ENCODE results near the gene ARSI. TPM values are rescaled to one million over a fixed set of nuclear protein-coding genes. Genes with fewer than 3 reads are reported as not detected.

Gene ARSI
- total RNA-seq, 2 experiments from 2014 or later: not detected

DNA sequence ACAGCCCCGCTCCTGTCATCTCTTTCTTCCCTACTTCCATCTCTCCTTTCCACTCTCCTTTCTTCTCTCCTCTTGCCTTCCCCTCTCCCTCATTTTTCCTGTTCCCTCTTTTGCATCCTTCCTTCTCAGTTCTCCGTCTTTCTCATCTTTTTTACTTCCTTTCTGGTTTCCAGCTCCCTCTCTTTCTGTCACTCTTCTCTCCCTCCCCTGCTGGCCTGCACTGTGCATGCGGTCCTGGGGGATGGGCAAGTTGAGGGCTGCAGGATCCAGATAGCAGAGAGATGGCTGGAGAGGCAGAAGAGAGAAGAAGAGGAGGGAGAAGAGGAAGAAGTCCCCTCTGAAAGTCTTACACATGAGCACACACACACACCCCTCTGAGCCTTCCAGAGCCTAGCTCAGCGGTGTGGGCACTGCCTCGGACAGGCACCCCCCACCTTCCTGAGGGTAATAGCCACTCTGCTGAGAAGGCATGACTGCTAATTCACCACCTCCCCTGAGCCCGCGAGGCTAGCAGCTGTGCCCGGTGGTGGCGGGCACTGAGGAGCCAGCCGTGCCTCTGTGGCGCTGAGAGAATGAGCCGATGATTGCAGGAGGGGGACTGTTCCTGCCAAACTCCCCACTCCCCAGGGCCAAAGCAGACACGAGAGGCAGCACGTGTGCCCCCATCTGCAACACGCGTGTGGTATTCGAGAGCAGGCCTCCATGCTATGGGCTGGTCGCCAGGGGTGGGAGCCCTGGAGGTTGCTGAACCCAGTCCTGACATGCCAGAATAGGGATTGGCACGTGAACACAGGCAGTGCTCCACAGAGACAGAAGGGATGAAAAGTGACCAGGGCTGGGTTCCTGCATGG, 9.4 kb downstream of the ARSI start:
- Histone ChIP-seq H3K4me3 (ENCODE audit: low read depth, low read length, poor library complexity, severe bottlenecking) (no peak overlapping the region), H3K9me2 (ENCODE audit: insufficient read depth, low read length) (no peaks in the 10 kb centered on the region), H4K20me1 (ENCODE audit: insufficient read depth, low read length) (no peaks in the 10 kb centered on the region), H3K4me2 (ENCODE audit: low read length) (no peak overlapping the region), H3K27ac (ENCODE audit: low read depth, low read length, poor library complexity, severe bottlenecking) (no peak overlapping the region), H3K79me2 (ENCODE audit: insufficient read depth, low read depth, low read length) (no peaks in the 10 kb centered on the region), H3K9me3 (ENCODE audit: low read length) (no peaks in the 10 kb centered on the region), H2AFZ (ENCODE audit: low read length) (no peak overlapping the region), H3K36me3 (ENCODE audit: insufficient read depth, low read length) (no peaks in the 10 kb centered on the region), H3K4me1 (ENCODE audit: insufficient read depth, low read length, poor library complexity, severe bottlenecking) (no peaks in the 10 kb centered on the region)
- BruUV-seq (replicated peaks): no TSS peak
- no peak for TF ChIP-seq EZH2phosphoT487 (IDR thresholded peaks at IDR 0.05; ENCODE audit: borderline replicate concordance, low read depth, low read length)
- TF ChIP-seq, protein P1, sequence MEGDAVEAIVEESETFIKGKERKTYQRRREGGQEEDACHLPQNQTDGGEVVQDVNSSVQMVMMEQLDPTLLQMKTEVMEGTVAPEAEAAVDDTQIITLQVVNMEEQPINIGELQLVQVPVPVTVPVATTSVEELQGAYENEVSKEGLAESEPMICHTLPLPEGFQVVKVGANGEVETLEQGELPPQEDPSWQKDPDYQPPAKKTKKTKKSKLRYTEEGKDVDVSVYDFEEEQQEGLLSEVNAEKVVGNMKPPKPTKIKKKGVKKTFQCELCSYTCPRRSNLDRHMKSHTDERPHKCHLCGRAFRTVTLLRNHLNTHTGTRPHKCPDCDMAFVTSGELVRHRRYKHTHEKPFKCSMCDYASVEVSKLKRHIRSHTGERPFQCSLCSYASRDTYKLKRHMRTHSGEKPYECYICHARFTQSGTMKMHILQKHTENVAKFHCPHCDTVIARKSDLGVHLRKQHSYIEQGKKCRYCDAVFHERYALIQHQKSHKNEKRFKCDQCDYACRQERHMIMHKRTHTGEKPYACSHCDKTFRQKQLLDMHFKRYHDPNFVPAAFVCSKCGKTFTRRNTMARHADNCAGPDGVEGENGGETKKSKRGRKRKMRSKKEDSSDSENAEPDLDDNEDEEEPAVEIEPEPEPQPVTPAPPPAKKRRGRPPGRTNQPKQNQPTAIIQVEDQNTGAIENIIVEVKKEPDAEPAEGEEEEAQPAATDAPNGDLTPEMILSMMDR (conservative IDR thresholded peaks at IDR 0.05; ENCODE audit: low read length): no peak
- CTCF ChIA-PET (ENCODE audit: unreplicated experiment): no interaction called here
- no peak for DNase-seq (ENCODE audit: low spot score)
- POLR2A ChIA-PET: no interaction called here
- intact Hi-C loops (cut with micrococcal nuclease; ENCODE audit: unreplicated experiment): no loop called here

DNA sequence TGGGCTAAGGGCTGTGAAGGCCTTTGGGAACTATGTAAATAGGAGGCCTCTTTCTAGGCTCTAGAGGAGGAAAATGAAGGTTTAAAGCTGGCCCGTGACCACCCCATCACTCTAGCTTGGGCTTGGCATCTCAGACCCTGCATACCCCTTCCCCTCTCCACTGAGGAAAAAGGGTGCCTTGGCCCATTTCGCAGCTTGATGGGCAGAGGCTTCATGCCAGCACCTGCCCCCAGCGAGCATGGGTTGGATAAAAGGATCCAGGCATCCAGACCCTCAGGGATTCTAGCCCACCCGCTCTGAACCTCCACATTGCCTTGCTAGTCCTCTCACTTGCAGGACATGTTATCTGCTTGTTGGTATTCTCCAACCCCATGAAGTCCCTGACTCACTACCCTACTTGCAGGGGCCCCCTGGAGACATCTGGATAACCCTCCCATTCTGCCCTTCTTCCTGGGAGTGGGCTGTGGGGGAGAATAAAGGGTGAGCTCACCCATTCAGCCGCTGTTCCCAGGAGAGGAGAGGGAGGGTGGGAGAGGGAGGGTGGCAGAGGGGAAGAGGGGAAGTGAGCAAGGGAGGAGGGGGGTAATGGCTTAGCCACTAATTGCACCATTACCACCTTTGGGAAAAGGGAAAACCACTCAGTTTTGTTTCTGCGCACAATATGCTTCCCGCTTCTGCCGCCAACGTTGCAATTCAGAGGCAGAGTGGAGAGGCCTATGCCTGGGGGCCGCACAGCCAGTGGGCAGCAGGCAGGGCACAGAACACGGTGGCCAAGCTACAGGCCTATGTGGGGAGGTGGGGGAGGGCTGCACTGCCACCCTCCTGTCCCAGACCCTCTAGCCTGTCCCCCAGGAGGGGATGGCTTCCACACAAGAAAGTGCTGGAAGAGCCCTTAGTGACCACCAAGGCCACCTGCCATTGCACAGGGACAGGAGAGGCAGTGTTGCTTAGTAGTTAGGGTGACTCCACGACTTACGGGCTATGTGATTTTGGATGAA, 11.0 kb downstream of the ARSI start:
- DNase-seq (ENCODE audit: low spot score): no peak
- intact Hi-C loops (cut with micrococcal nuclease; ENCODE audit: unreplicated experiment): no loop called here
- BruUV-seq (replicated peaks): no TSS peak
- TF ChIP-seq, protein P1 (conservative IDR thresholded peaks at IDR 0.05; ENCODE audit: low read length): no peak
- no peak for TF ChIP-seq EZH2phosphoT487 (IDR thresholded peaks at IDR 0.05; ENCODE audit: borderline replicate concordance, low read depth, low read length)
- no peaks in the 10 kb centered on the region for H3K36me3 ChIP-seq (ENCODE audit: insufficient read depth, low read length)
- H2AFZ ChIP-seq (ENCODE audit: low read length): no peak overlapping the region
- ChIA-PET POLR2A (interaction anchor here (0.6 kb wide), 1 partner anchor 188 kb away, joined by 7 read pairs; no protein-coding TSS in a partner anchor), CTCF (ENCODE audit: unreplicated experiment) (interaction anchor here (0.6 kb wide), 1 partner anchor 457 kb away, joined by 14 read pairs; no protein-coding TSS in a partner anchor)
- no peaks in the 10 kb centered on the region for H3K79me2 ChIP-seq (ENCODE audit: insufficient read depth, low read depth, low read length)
- H3K9me2 ChIP-seq (ENCODE audit: insufficient read depth, low read length): no peaks in the 10 kb centered on the region
- H3K4me3 ChIP-seq (ENCODE audit: low read depth, low read length, poor library complexity, severe bottlenecking): no peak overlapping the region
- no peaks in the 10 kb centered on the region for H3K9me3 ChIP-seq (ENCODE audit: low read length)
- H3K27ac ChIP-seq (ENCODE audit: low read depth, low read length, poor library complexity, severe bottlenecking): no peak overlapping the region
- H3K4me2 ChIP-seq (ENCODE audit: low read length): no peak overlapping the region
- H3K4me1 ChIP-seq (ENCODE audit: insufficient read depth, low read length, poor library complexity, severe bottlenecking): no peaks in the 10 kb centered on the region
- H4K20me1 ChIP-seq (ENCODE audit: insufficient read depth, low read length): no peaks in the 10 kb centered on the region

Data from OCI-LY7 (cell line).